Parathyroid adenoma (tissue), 2 donors: Measurements from ENCODE around the gene AP2A1.
A peak's percentile ranks its signal among the peaks of the same experiment; 100 is the strongest.

Source experiments
- H2AFZ ChIP-seq: fragments of 300-600 bp; sonication (generic); one replicate; pipeline ENCODE4 v1.7.0; 2017; ENCODE audit warnings: antibody characterized with exemption, mild to moderate bottlenecking
- H3K27ac ChIP-seq: fragments of 300-600 bp; sonication (generic); one replicate; pipeline ENCODE4 v1.7.0; 2017
- H3K27me3 ChIP-seq: fragments of 300-600 bp; sonication (generic); one replicate; pipeline ENCODE4 v1.7.0; 2017; ENCODE audit warnings: low read length; ENCODE audit not compliant: control insufficient read depth, insufficient read depth
- H3K36me3 ChIP-seq: fragments of 300-600 bp; sonication (generic); one replicate; pipeline ENCODE4 v1.7.0; 2017; ENCODE audit warnings: low read length; ENCODE audit not compliant: control insufficient read depth, insufficient read depth
- H3K4me1 ChIP-seq: fragments of 300-600 bp; sonication (generic); one replicate; pipeline ENCODE4 v1.7.0; 2017; ENCODE audit warnings: control low read depth
- H3K4me2 ChIP-seq: fragments of 300-600 bp; sonication (generic); one replicate; pipeline ENCODE4 v1.7.0; 2017; ENCODE audit warnings: low read length
- H3K4me3 ChIP-seq: fragments of 300-600 bp; sonication (generic); one replicate; pipeline ENCODE4 v1.7.0; 2017; ENCODE audit warnings: low read depth, low read length
- H3K79me2 ChIP-seq: fragments of 300-600 bp; sonication (generic); one replicate; pipeline ENCODE4 v1.7.0; 2017; ENCODE audit warnings: control low read depth
- H3K9ac ChIP-seq: fragments of 300-600 bp; sonication (generic); one replicate; pipeline ENCODE4 v1.7.0; 2017; ENCODE audit warnings: mild to moderate bottlenecking
- H3K9me3 ChIP-seq: fragments of 300-600 bp; sonication (generic); one replicate; pipeline ENCODE4 v1.7.0; 2017; ENCODE audit warnings: low read length; ENCODE audit not compliant: control insufficient read depth
- CTCF ChIP-seq: fragments of 300-600 bp; sonication (generic); IDR thresholded peaks from one replicate; pipeline ENCODE4 v1.7.0; 2017; ENCODE audit warnings: antibody characterized with exemption, mild to moderate bottlenecking
- donor health status: primary hyperparathyroidism.

AP2A1 gene

DNA sequence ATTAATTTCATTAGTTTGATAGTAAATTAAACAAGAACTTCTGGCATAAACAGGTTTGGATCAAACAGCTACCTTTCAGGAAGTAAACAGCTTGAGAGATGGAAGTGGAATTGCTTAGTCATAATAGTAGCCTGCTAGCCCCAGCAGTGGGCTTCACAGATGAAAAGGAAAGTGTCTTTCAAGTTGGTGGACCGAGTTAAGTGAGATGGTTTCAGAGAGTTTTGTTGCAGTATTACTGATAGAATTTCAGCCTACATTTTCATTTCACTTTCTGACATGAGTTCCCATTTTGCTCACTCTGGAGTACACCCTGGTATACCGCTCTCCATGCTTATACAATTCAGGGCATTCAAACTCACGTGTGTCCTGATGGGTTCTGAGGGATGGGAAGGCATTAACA lies 82.1 kb downstream of the AP2A1 start:
- Histone ChIP-seq H3K27me3 (no peaks in the 10 kb centered on the region), H3K4me1 (peaks cover 4% of the 10 kb centered on the region), H3K9ac (no peak overlapping the region), H2AFZ (no peak overlapping the region), H3K9me3 (no peaks in the 10 kb centered on the region), H3K36me3 (no peaks in the 10 kb centered on the region), H3K27ac (no peak overlapping the region), H3K4me3 (no peak overlapping the region), H3K79me2 (peaks cover 10% of the 10 kb centered on the region), H3K4me2 (no peak overlapping the region)
- TF ChIP-seq CTCF: no peak

GRCh38 chr19:49849433-49850220 lies 82.8 kb downstream of the AP2A1 start:
- Histone ChIP-seq H3K4me1 (peaks cover 4% of the 10 kb centered on the region), H3K9me3 (no peaks in the 10 kb centered on the region), H3K4me2 (peak overlapping the region; percentile 82), H3K4me3 (peak overlapping the region; percentile 99), H3K79me2 (peaks cover 10% of the 10 kb centered on the region), H3K27ac (peak overlapping the region; percentile 96), H3K36me3 (no peaks in the 10 kb centered on the region), H3K27me3 (no peaks in the 10 kb centered on the region), H3K9ac (no peak overlapping the region), H2AFZ (no peak overlapping the region)
- TF ChIP-seq CTCF: no peak

- Histone ChIP-seq H3K36me3 (no peaks in the 10 kb centered on the region), H3K27me3 (no peaks in the 10 kb centered on the region), H3K4me1 (peaks cover 4% of the 10 kb centered on the region), H3K9ac (no peak overlapping the region), H2AFZ (peak overlapping the region; percentile 95), H3K79me2 (peaks cover 10% of the 10 kb centered on the region), H3K4me3 (peak overlapping the region; percentile 99), H3K27ac (peak overlapping the region; percentile 96), H3K9me3 (no peaks in the 10 kb centered on the region), H3K4me2 (peak overlapping the region; percentile 82)
- TF ChIP-seq CTCF: no peak
Observed at GRCh38 chr19:49850221-49850486, 83.4 kb downstream of the AP2A1 start.

- Histone ChIP-seq H3K36me3 (no peaks in the 10 kb centered on the region), H3K9me3 (no peaks in the 10 kb centered on the region), H3K4me3 (peak within 1 kb of the TSS; percentile 99), H3K4me1 (peaks cover 4% of the 10 kb centered on the region), H3K79me2 (peaks cover 10% of the 10 kb centered on the region), H3K27me3 (no peaks in the 10 kb centered on the region), H3K27ac (peak within 1 kb of the TSS; percentile 96), H3K9ac (peak within 1 kb of the TSS; percentile 85), H3K4me2 (peak within 1 kb of the TSS; percentile 82), H2AFZ (peak within 1 kb of the TSS; percentile 95)
- no peak for TF ChIP-seq CTCF
Observed at GRCh38 chr19:49850487-49851342, 83.9 kb downstream of the AP2A1 start, which contains the start of gene PTOV1. TSS of gene PTOV1 (plus strand) at chr19:49851159.
